GM21367 (cell line): ENCODE measurements around the gene SRGAP3.

Experiments used
- ATAC-seq: cut with Tn5 transposase; IDR thresholded peaks from one replicate; pipeline ENCODE4 v1.9.1; 2021; ENCODE audit not compliant: unreplicated experiment

Gene SRGAP3

DNA sequence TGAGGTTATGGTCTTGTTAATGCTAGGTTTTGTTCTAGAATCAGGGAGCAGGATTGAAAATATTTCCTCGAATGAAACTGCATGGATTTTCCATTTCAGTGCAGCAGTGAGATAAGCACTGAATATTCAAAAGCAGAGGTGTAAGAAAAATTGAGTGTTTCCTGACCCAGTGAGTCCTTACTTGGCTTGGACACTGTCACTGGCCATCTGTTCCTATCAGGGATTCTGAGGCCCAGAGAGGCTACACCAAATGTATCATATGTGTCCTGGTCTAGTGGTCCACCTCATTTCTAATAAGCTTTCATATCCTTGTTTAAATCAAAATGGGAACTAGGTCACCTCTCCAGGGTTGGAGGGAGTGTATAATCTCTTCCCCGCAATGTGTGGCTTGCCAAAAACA lies 225.1 kb downstream of the SRGAP3 start:
- ATAC-seq: no peak

DNA sequence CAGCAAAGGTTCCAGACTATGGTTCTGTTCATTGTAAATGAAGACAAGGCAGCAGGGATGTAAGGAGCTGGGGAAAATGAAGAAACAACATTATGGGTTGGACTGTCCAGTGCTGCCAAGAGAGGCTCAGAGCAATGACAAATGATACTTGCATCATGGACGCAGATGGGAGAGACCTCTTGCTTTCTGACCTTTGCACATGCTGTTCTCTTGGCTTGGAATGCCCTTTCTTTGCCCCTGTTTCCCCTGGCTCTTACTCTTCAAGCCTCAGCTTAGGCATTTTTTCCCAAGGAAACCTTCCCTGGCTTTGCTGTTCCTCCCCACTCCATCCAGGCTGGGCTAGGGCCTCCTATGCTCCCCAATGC lies 226.2 kb downstream of the SRGAP3 start:
- no peak for ATAC-seq

DNA sequence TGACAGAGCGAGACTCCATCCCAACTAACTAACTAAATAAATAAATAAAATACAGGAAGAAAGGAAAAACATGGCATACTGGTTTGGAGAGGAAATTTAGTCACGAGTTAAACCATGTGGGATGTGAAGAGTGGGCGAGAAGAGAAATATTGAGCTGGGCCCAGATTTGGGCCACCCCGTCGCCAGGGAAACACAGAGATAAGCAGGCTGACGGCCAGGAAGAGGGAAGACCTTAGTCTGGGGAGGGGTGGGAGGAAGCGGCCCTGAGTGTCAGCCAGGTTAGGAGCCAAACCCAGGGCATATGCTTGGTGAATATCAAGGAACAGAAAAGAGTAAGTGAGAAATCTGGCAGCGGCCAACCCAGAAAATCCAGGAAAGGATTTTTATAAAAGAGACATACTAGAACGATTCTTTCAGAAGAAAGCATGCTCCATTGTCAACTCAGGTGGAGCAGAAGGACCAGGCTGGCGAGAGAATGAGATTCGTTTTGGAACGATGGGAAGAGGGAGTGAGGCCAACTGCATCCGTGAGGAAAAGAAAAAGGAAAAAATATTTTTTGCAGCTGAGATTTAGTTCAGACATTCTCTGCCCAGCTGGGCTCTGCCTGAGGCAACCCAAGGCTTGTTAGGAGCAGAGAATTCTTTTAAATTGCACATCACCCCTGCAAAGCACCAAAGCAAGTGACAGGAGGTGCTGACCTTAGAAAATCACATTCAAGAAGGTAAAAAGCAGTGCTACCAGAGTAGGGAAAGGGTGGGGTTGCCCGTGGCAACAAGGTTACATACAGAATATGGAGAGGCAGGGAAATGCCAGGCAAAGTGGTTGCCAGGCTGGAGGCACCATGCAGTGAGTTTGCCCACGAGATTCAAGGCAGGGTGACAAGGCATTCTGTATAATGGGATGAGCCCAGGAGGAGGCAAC lies 226.9 kb downstream of the SRGAP3 start:
- ATAC-seq: no peak

DNA sequence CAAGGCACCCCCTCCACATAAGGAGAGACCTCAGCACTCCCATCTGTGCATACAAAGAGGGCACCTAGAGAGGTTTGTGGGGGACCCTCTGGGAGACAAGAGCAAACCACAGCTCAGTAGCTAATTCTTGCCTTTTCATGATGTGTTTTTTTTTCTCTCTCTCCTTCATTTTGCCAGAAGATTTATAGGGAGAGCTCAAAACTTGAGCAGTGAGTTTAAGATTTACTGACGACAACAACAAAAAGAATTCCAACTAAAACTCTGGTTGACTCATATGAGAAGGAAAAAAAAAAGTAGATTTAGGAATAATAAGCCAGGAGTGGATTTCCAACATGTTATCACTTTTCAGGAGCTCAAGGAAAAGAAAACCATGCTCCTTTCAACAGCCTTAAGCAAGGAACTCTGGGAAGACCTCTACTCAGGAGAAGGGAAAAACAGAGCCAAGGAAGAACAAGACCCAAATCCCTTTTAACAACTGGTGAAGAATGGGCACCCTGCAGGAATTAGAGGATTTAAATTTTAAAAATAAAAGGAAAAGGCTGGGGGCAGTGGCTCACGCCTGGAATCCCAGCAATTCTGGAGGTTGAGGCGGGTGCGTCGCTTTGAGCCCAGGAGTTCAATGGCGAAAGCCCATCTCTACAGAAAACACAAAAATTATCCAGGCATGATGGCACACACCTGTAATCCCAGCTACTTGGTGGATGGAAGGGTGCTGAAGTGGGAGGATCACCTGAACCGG lies 228.0 kb downstream of the SRGAP3 start:
- ATAC-seq: no peak

DNA sequence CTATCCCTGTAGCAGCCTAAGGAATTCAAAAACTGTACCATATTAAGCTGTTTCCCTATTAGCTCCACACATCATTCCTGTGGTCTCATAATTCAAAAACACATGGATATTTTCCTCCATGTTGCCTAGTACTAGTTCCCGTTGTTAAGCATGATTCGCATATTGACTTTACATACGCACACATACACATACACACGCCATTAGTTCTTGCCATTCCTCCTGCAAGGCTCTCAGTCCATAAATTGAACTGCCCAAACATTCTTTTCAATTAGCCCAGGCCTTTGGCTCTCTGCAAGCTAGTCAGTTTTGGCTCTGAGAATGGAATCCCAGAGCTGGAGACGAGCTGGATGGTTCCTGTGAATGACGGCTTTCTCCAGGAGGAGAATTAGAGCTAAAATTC lies 229.0 kb downstream of the SRGAP3 start:
- no peak for ATAC-seq

DNA sequence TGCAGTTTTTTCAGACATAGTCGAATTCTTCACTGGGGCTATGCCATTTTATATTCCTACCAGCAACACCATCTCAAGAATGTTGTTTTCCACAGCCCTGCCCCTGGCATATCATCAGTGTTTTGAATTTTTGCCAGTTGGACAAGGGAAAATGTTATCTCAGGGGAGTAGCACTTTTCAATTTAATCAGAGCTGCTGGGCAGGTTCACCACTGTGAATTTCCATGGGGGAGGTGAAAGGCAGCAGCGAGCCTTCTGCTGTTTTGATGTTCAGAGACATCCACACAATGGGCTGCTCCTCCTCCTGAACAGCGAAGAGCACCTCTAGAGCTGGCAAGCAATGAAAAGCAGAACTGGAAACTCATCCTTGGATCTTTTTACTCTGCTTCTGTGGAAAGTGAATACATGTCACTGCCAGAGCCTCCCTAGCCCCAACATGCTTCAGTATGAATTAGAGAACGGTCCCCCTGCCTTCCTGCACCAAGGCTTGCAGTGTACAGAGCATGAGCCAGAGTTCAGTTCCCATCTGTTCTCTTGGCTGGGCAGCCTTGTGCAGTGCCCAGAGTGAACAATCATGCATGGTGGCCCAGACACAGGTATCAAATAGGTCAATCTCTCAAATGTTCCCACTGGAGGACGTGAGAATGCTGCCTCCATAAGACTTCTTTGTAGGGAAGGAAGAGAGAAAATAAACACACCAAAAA lies 230.0 kb downstream of the SRGAP3 start:
- ATAC-seq: no peak

DNA sequence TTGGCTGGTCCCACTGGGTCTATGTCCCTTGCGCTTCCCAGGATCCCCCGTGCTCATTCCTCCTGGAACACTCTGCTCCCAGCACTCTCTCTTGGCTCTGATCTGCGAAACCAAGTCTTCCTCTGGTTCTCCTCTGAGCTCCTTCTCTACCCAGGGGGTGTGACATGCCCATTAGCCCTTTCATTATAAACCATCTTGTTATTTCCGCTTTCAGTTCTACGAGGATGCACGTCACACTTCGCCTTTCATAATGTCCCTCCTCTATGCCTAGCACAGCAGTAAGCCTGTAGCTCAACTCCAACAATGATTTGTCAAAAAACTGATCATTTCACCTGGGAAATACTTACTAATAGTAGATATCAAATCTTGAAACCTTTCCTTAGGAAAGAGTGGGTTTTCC lies 234.2 kb downstream of the SRGAP3 start:
- no peak for ATAC-seq

DNA sequence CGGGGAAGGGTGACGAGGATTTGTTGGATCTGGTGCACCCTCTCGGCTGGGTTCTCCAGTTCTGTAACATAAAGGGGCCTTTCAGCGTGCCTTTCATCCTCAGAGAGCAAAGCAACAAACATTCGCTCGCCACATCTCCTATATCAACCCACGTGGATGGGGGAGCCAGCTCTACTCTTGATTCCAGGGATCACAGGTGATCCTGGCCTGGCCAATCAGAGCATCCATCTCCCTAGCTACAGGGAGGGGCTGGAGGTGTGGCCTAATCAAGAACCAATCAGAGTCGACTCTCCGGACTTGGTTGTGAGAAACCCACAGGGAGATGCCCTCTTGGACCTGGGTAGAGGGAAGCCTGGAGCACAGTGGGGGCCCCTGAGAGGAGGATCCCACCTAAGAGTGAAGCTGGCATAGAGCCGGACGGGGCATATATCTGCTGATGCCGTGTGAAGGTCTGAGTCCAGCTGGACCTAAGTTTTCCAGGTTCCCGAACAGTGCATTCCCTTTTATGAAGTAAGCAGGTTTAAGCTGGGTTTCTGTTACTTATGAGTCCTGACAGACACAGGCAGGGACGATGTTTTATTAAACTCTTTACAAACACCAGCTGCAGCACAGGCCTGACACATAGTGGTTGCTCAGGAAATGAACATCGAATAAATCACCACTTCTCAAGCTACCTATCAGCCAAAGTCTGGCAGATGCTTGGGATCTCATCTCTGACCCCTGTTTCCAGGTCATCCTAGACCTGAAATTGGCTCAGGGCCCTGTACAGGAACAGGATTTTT lies 235.5 kb downstream of the SRGAP3 start:
- ATAC-seq: no peak

DNA sequence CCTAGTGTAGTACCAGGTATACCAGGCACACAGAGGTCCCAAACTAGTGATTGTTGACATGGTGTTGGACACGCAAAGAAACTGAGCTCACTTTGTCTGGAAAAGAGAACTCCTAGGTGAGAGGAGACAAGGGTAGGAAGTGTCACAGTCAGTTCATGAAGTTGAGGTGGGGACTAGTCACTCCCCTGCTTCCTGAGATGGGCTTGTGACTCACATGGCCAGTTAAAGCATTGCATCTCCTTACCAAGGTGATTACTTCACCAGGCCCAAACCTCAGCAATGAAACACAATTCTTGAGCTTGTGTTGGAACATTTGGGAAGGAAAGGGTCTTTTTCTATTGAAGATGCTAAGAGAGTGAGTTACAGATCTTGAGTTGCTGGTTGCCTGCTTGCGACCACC lies 236.9 kb downstream of the SRGAP3 start:
- no peak for ATAC-seq

DNA sequence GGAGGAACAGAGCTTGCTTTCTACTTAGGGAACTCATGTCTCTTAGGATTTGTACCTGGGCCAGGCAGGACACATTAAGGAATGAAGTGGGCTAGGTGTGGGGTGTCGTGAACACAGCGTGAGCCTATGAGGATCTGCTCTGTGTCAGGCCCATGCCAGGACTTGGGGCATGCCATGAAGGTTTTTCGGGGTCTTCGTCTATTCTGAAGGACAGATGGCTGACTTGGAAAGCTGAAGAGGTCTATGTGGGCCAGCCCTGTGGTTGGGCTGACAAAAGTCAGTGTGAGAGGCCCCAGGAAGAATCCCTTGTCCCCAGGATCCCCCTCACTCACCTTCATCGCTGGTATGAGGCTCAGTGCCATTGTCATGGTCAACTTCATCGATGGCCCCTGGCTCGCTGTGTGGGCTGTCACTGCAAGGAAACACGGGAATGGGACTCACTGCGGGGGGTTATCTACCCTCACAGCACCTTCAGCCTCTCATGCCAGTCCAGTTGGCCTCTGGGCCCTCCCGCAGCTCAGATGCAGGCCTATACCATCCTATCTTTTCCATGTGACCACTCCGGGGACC lies 239.4 kb downstream of the SRGAP3 start:
- no peak for ATAC-seq

DNA sequence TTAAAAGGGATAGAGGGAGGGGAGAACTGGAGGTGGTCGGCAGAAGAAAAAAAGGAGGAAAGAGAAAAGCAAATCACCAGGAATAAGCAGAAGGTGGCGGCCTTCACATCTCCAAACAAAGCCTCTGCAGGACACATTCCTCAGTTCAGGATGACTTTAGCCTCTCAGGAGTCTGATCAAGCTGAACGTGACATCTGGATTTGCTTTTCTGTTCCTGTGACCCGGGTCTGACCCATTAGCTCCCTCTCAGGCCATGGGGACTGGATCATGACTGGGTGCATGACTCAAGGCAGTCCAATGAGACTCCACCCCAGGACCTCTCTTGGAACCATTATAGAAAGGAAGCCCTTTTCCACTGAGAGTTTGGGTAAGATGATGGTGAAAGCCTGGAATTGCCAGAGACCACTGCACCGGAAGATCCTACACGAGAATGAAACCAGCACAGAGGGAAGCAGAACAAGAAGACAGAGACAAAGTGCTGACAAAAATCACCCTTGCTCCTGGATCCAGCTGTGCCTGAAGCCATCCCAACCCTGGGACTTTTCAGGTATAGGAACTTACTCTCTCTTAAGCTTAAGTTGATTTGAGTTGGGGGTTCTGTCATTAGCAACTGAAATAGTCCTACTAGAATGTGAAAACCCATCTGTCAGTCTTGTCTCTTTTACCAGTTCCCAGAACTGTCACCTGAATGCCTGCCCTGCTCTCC lies 240.7 kb downstream of the SRGAP3 start:
- ATAC-seq: no peak

DNA sequence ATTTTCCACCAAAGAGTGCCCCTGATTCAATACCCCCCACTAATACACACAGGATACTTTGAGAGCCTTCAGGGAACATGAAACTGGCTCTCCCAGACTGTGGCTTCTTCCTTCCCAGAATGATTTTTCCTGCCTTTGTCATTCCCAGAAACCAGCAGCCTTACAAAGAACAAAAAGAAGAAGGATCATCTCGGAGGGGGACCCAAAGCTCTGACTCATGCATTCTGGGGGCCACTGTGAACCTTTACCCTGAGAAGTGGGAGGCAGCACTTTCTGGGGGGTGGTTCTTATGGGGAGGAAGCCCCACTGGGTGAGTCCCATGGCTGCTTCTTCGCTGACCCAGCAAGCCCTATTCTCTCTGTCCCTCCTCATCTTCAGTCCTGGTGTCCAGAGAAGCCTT lies 241.5 kb downstream of the SRGAP3 start:
- no peak for ATAC-seq

DNA sequence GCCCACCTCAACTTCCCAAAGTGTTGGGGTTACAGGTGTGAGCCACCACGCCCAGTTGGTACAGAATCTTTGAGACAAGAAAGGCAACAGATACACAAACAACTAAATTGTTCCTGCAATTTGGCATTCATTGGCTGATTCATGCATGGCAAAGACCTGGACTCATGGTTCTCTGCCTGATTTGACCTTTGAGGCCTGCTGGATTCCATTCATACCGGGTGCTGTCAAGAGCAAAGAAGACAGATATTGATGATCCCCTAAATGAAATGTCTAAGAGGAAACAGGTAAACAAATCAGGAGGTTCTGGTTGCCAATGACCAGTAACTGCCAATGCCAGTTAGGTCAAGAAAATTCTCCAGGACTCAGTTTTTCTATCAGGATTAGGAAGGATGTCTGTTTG lies 242.2 kb downstream of the SRGAP3 start:
- ATAC-seq: no peak

DNA sequence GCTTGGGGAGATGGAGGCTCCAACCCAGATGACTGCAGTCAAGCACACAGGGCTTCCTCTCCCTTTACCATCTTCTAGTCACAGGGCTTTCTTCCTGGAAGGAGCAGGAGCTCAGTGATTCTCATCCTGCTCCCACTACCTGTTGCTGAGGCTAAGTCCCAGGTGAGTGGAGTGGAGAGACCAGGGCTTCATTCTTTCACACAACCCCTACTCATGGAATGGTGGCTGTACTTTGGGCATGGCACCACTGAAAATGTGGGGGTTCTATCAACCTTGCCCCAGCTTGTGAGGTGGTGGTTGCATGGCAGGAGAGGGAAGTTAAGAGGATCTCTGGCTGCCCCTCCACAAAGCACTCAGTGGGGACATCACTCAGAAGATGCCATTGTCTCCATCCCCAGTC lies 249.4 kb downstream of the SRGAP3 start:
- no peak for ATAC-seq

DNA sequence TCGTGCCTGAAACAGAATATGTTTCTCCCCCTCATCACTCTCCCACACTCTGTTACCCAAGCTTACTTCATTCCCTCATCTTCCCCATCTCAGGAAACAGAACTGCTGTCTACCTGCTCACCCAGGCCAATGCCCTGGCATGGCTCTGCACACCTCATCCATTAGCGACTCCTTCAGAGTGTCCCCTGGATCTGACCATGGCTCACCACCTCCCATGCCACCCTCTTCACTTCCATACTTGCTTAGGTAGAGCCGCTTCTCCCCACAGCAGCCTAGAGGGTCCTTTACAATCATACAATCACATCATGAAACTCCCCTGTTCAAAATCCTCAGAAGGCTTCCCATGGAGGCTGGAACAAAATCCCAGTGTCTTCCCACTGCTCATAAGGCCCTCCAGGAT lies 252.3 kb downstream of the SRGAP3 start:
- ATAC-seq: no peak

DNA sequence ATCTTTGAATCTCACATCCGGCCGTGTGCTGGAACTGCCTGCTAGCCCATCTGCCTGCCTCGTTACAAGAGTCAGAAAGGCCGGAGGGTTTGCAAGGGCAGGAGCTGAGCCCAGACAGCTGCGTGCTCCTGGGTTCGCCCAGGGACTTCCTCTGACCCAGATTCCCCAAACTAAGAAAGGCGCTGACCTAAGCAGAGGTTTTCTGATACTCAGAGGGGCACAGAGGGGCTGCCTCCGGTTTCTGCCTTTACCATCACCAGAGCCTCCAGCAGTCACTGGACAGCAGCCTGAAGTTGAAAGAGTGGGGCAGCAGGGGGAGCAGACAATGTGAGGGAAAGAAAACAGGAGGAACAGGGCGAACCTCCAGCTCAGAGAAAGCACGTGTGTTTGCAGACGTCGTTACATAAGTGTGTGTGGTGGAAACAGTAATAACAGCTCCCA lies 252.7 kb downstream of the SRGAP3 start:
- ATAC-seq: no peak

DNA sequence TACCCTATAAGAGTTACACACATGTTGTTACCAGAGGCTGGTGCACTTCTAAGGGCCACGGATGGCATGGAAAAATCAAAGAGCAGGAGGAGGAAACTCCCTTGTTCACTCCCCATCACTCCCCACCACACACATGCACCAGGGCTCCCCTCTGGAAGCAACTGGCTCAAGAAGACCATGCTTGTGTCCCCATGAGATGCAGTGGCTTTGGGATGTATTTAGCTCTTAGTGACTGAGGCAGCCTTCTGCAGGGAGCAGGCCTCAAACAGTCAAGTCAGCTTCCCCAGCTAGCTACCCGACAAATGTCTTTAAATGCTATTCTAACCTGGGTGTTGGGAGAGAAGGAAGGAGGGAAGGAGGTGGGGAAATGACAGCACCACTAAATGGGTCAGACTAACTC lies 253.2 kb downstream of the SRGAP3 start:
- no peak for ATAC-seq

DNA sequence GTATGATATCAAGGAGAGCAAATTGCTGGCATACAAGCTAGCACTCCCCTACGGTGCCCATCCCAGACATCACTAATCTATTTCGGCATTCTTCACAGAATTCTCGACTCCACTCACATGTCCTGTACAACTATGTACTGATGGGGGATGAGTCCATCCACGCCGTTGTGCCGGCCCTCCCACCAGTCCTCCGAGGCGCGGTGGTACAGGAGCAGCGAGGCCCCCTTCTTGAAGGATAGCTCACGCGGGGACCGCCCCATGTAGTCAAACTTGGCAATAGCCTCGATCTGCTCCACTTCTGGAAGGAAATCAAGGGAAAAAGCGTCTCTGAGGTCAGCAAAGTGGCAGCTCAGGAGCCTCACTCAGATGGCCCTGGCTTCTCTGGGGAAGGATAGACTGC lies 255.2 kb downstream of the SRGAP3 start:
- ATAC-seq: no peak

DNA sequence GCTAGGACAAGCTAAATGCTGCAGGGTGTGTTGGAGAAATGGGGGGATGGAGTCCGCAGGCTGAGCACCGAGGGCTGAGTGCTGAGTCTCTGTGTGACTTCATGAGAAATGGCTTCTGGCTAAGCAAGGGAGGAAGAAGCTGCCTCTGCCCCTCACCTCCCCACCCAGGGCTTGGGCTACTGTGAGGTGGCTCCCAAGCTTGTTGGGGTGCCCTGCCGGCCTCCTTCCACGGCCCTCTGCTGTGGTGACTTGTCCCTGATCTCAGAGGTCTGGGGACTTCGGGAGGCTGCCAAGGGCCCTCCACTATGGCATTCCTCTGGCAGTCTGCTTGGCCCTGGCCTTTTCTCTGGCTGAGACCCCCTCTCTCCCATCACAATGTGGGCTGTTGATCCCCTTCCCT lies 256.1 kb downstream of the SRGAP3 start:
- ATAC-seq: no peak

DNA sequence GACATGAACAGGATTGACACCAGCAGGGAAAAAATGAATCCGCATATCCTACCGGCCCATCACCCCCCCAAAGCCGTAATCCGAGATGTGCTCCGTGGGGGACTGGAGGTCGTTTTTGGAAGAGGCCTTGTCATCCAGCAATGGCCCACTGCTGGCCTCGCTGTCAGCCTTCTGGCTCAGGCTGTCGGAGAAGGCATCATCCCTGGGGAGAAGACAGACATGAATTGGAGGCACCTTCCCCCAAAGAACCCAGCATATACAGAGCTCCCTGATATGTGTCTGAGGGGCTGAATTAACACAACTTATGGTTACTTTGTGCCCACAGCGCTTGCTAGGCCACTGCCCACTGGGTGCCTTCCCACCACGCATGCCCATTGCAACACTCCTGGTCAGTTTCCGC lies 256.6 kb downstream of the SRGAP3 start:
- ATAC-seq: no peak
